HCT116 (cell line): ENCODE measurements around the gene PADI4. TPM values are rescaled to one million over a fixed set of nuclear protein-coding genes. Genes with fewer than 3 reads are reported as not detected.

Source experiments
- ATAC-seq: fragments of 200-7000 bp; cut with Tn5 transposase; 2 replicates; pipeline ENCODE4 v1.9.1; 2020; ENCODE audit warnings: mild to moderate bottlenecking, moderate library complexity
- BruUV-seq: library from RNA; stranded (reverse); fragments of 400-500 nt; replicated peaks from 2 replicates; lab custom pipeline; 2021; lab: Mats Ljungman, UMichigan
- CTCF ChIA-PET: fragments of 300-600 bp; sonication (Branson Sonifier 250); formaldehyde crosslinking; loops from one replicate; lab custom pipeline; 2021; ENCODE audit warnings: antibody characterized with exemption; lab: Charles Lee
- POLR2A ChIA-PET: fragments of 300-600, 350-600 bp; sonication (Branson Sonifier 250); formaldehyde crosslinking; loops from one replicate; lab custom pipeline; 2021; ENCODE audit warnings: antibody characterized with exemption; lab: Charles Lee
- RAD21 ChIA-PET, 2 experiments: fragments of 300-600 bp; sonication (Branson Sonifier 250); formaldehyde crosslinking; loops; one replicate each; lab custom pipeline; 2023; ENCODE audit warnings: low total read pairs in 2 of 2; ENCODE audit not compliant: uncharacterized antibody in 2 of 2, unreplicated experiment in 2 of 2, low non-redundant PET in 1 of 2; lab: Charles Lee
- DNase-seq: peaks from one replicate; pipeline ENCODE4 v3.0.0-alpha.2; 2010; ENCODE audit warnings: low read depth, low spot score
- H2AFZ ChIP-seq: fragments of 200-600 bp; shearing (Covaris generic), sonication (generic); 2 replicates; pipeline ENCODE4 v1.6.1; 2017; ENCODE audit warnings: low read depth, mixed run types, mixed read lengths, antibody characterized with exemption, low read length; ENCODE audit not compliant: poor library complexity, severe bottlenecking
- H3K27ac ChIP-seq: 2 replicates; pipeline ENCODE4 v1.5.1; 2012; ENCODE audit warnings: low read depth, low read length
- H3K27me3 ChIP-seq: fragments of 200-600 bp; sonication (generic); 2 replicates; pipeline ENCODE4 v1.6.1; 2016; ENCODE audit warnings: mixed run types, low read length, mixed read lengths; ENCODE audit not compliant: insufficient read depth
- H3K36me3 ChIP-seq, 2 experiments: fragments of 200-500 bp in 1 of 2; fragments of 200-600 bp in 1 of 2; sonication (Bioruptor generic) in 1 of 2; sonication (generic) in 1 of 2; 2 replicates each; pipeline versions ENCODE4 v1.5.1 to v1.6.1; 2014 to 2016; ENCODE audit warnings: low read length in 2 of 2, inconsistent platforms in 1 of 2, mixed read lengths in 1 of 2, mixed run types in 1 of 2; ENCODE audit not compliant: insufficient read depth in 2 of 2, control insufficient read depth in 1 of 2
- H3K4me1 ChIP-seq, 2 experiments: fragments of 200-600 bp in 1 of 2; sonication (generic) in 1 of 2; 2 replicates each; pipeline versions ENCODE4 v1.5.1 to v1.6.1; 2012 to 2017; ENCODE audit warnings: low read length in 2 of 2, inconsistent platforms in 1 of 2, mild to moderate bottlenecking in 1 of 2, mixed read lengths in 1 of 2, mixed run types in 1 of 2, moderate library complexity in 1 of 2; ENCODE audit not compliant: insufficient read depth in 2 of 2, control insufficient read depth in 1 of 2
- H3K4me2 ChIP-seq: fragments of 200-600 bp; sonication (generic); 2 replicates; pipeline ENCODE4 v1.6.1; 2017; ENCODE audit warnings: mixed run types, low read length, mixed read lengths
- H3K4me3 ChIP-seq, 2 experiments: fragments of 200-600 bp in 1 of 2; sonication (generic) in 1 of 2; replicated peaks in 1 of 2; 2 replicates each; pipeline ENCODE4 v1.5.1; 2011 to 2016; ENCODE audit warnings: low read length in 2 of 2, control low read depth in 1 of 2, low read depth in 1 of 2, mild to moderate bottlenecking in 1 of 2, mixed read lengths in 1 of 2, mixed run types in 1 of 2
- H3K79me2 ChIP-seq: fragments of 200-600 bp; sonication (generic); 2 replicates; pipeline ENCODE4 v1.6.1; 2017; ENCODE audit warnings: mild to moderate bottlenecking, mixed run types, low read length, moderate library complexity, mixed read lengths; ENCODE audit not compliant: insufficient read depth
- H3K9ac ChIP-seq: fragments of 200-600 bp; sonication (generic); 2 replicates; pipeline ENCODE4 v1.6.1; 2016; ENCODE audit warnings: low read length, mixed read lengths
- H3K9me2 ChIP-seq: fragments of 200-600 bp; sonication (generic), shearing (Covaris generic); 2 replicates; pipeline ENCODE4 v1.6.1; 2017; ENCODE audit warnings: mixed run types, mild to moderate bottlenecking, moderate library complexity; ENCODE audit not compliant: insufficient read depth
- H3K9me3 ChIP-seq, 2 experiments: fragments of 200-500 bp in 1 of 2; fragments of 200-600 bp in 1 of 2; sonication (Bioruptor generic) in 1 of 2; sonication (generic) in 1 of 2; 2 replicates each; pipeline ENCODE4 v1.6.1; 2014 to 2017; ENCODE audit warnings: low read length in 2 of 2, mixed read lengths in 2 of 2, inconsistent platforms in 1 of 2, low read depth in 1 of 2, mild to moderate bottlenecking in 1 of 2, mixed run types in 1 of 2, moderate library complexity in 1 of 2; ENCODE audit not compliant: control insufficient read depth in 1 of 2, insufficient read depth in 1 of 2
- H4K20me1 ChIP-seq: fragments of 200-600 bp; sonication (generic), shearing (Covaris generic); 2 replicates; pipeline ENCODE4 v1.6.1; 2017; ENCODE audit warnings: mixed run types, mild to moderate bottlenecking, moderate library complexity; ENCODE audit not compliant: insufficient read depth
- CBX3 ChIP-seq: IDR thresholded peaks from 2 replicates; pipeline ENCODE4 v1.6.1; 2012; ENCODE audit warnings: low read depth
- CEBPB ChIP-seq: IDR thresholded peaks from 2 replicates; pipeline ENCODE4 v1.6.1; 2012; ENCODE audit warnings: low read depth
- EGR1 ChIP-seq: IDR thresholded peaks from 2 replicates; pipeline ENCODE4 v1.6.1; 2012; ENCODE audit warnings: low read depth
- EZH2phosphoT487 ChIP-seq: fragments of 200-600 bp; IDR thresholded peaks from 2 replicates; pipeline ENCODE4 v1.6.1; 2018; ENCODE audit warnings: antibody characterized with exemption, borderline replicate concordance
- POLR2A ChIP-seq: IDR thresholded peaks from 2 replicates; pipeline ENCODE4 v1.7.0; 2011; ENCODE audit warnings: borderline replicate concordance; ENCODE audit not compliant: insufficient read depth, insufficient read length; ENCODE audit errors: extremely low read depth
- POLR2AphosphoS5 ChIP-seq: IDR thresholded peaks from 2 replicates; pipeline ENCODE4 v1.6.1; 2011; ENCODE audit warnings: mild to moderate bottlenecking, low read depth, low read length, moderate library complexity
- RAD21 ChIP-seq: IDR thresholded peaks from 2 replicates; pipeline ENCODE4 v1.6.1; 2012; ENCODE audit warnings: low read depth, mild to moderate bottlenecking
- REST ChIP-seq: IDR thresholded peaks from 2 replicates; pipeline ENCODE4 v1.6.1; 2012; ENCODE audit warnings: low read depth
- SIN3A ChIP-seq: IDR thresholded peaks from 2 replicates; pipeline ENCODE4 v1.6.1; 2012; ENCODE audit warnings: low read depth
- SRF ChIP-seq: IDR thresholded peaks from 2 replicates; pipeline ENCODE4 v1.6.1; 2012; ENCODE audit warnings: low read depth
- TCF7L2 ChIP-seq: IDR thresholded peaks from 2 replicates; pipeline ENCODE4 v1.7.0; 2011; ENCODE audit warnings: borderline replicate concordance, inconsistent platforms; ENCODE audit not compliant: insufficient read depth, insufficient read length; ENCODE audit errors: extremely low read depth
- YY1 ChIP-seq: IDR thresholded peaks from 2 replicates; pipeline ENCODE4 v1.6.1; 2011; ENCODE audit warnings: low read length, low read depth, moderate library complexity, mild to moderate bottlenecking; ENCODE audit not compliant: insufficient replicate concordance; ENCODE audit errors: extremely low read depth
- ZFX ChIP-seq: fragments of 450-650 bp; IDR thresholded peaks from 2 replicates; pipeline ENCODE4 v1.6.1; 2017
- intact Hi-C: fragments of 100-400 bp; cut with micrococcal nuclease; formaldehyde crosslinking; loops from 2 replicates; pipeline ENCODE4 v1.10.0; 2022
- total RNA-seq: library from RNA; stranded (reverse); gene quantifications from one replicate; pipeline ENCODE4 v1.2.1, GENCODE V29; 2021; ENCODE audit not compliant: unreplicated experiment
- TF ChIP-seq, protein P1 (sequence below): IDR thresholded peaks from 2 replicates; pipeline ENCODE4 v1.6.1; 2012
- TF ChIP-seq, protein P2 (sequence below): IDR thresholded peaks from 2 replicates; pipeline ENCODE4 v1.6.1; 2011; ENCODE audit warnings: mild to moderate bottlenecking, low read length, moderate library complexity; ENCODE audit not compliant: insufficient replicate concordance; ENCODE audit errors: extremely low read depth
- TF ChIP-seq, protein P3 (sequence below), 3 experiments: fragments of 200-600 bp in 1 of 3; sonication (generic) in 1 of 3; IDR thresholded peaks in 2 of 3; conservative IDR thresholded peaks in 1 of 3; 2 replicates each; pipeline ENCODE4 v1.5.1; 2012 to 2017; ENCODE audit warnings: low read depth in 2 of 3, low read length in 2 of 3, antibody characterized with exemption in 1 of 3, borderline replicate concordance in 1 of 3, control low read depth in 1 of 3, mild to moderate bottlenecking in 1 of 3, mixed read lengths in 1 of 3, mixed run types in 1 of 3, moderate library complexity in 1 of 3; ENCODE audit not compliant: insufficient read depth in 1 of 3
- TF ChIP-seq, protein P4 (sequence below): IDR thresholded peaks from 2 replicates; pipeline ENCODE4 v1.6.1; 2012

The PADI4 gene
- total RNA-seq, 1 experiment from 2014 or later, result 0.44 TPM

DNA sequence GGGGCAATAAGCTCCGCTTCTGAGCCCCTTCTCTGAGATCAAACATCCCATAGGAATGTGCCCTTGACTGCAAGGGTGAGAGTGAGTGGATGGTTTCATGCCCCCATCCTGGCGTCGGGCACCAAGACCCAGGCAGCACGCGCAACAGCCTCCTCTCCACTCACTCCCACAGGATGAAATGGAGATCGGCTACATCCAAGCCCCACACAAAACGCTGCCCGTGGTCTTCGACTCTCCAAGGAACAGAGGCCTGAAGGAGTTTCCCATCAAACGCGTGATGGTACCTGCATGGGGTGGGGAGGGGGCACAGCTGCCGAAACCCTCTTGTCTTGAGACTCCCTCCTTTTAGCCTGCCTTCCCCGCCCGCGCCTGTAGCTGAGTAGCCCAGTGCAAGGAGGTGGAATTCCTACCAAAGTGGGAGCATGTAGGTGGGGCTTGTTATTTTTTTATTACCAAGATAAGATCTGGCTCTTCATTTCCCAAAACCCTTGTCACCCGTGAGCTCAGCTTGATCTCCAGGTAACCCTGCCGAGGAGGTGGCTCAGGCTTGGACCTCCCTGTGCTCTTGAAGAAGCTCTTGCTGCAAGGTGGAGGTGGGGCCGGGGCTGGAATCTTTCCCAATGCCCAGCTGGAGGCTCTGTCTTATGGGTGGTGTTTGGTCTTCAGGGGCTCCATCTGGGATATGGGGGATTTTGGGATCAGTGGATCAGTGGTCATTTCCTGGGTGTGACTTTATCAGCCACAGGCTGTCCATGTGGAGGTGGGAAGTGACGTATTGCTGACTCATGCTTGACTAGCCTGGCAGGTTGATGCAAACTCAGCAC is 40.0 kb downstream of the PADI4 start:
- Histone ChIP-seq H3K4me2 (peak overlapping the region; percentile 76), H2AFZ (peak overlapping the region; percentile 63)
- TF ChIP-seq, protein P1, sequence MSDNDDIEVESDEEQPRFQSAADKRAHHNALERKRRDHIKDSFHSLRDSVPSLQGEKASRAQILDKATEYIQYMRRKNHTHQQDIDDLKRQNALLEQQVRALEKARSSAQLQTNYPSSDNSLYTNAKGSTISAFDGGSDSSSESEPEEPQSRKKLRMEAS, result peak; percentile 88; the same call in 1 of the 2 replicates
- no peak for TF ChIP-seq EZH2phosphoT487
- TF ChIP-seq, protein P2, sequence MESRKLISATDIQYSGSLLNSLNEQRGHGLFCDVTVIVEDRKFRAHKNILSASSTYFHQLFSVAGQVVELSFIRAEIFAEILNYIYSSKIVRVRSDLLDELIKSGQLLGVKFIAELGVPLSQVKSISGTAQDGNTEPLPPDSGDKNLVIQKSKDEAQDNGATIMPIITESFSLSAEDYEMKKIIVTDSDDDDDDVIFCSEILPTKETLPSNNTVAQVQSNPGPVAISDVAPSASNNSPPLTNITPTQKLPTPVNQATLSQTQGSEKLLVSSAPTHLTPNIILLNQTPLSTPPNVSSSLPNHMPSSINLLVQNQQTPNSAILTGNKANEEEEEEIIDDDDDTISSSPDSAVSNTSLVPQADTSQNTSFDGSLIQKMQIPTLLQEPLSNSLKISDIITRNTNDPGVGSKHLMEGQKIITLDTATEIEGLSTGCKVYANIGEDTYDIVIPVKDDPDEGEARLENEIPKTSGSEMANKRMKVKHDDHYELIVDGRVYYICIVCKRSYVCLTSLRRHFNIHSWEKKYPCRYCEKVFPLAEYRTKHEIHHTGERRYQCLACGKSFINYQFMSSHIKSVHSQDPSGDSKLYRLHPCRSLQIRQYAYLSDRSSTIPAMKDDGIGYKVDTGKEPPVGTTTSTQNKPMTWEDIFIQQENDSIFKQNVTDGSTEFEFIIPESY, result no peak
- TF ChIP-seq, protein P3, sequence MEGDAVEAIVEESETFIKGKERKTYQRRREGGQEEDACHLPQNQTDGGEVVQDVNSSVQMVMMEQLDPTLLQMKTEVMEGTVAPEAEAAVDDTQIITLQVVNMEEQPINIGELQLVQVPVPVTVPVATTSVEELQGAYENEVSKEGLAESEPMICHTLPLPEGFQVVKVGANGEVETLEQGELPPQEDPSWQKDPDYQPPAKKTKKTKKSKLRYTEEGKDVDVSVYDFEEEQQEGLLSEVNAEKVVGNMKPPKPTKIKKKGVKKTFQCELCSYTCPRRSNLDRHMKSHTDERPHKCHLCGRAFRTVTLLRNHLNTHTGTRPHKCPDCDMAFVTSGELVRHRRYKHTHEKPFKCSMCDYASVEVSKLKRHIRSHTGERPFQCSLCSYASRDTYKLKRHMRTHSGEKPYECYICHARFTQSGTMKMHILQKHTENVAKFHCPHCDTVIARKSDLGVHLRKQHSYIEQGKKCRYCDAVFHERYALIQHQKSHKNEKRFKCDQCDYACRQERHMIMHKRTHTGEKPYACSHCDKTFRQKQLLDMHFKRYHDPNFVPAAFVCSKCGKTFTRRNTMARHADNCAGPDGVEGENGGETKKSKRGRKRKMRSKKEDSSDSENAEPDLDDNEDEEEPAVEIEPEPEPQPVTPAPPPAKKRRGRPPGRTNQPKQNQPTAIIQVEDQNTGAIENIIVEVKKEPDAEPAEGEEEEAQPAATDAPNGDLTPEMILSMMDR (IDR thresholded peaks at IDR 0.05 in 2 of 3, conservative IDR thresholded peaks at IDR 0.05 in 1 of 3; ENCODE audit: borderline replicate concordance in 1 of 3, insufficient read depth in 1 of 3, low read depth in 2 of 3, low read length in 2 of 3), result no peak
- no peak for TF ChIP-seq CBX3
- no peak for TF ChIP-seq TCF7L2
- TF ChIP-seq POLR2A, result no peak
- TF ChIP-seq SRF, result no peak
- TF ChIP-seq YY1, result no peak
- TF ChIP-seq ZFX, result no peak
- TF ChIP-seq EGR1, result no peak
- no peak for TF ChIP-seq RAD21
- no peak for TF ChIP-seq CEBPB
- TF ChIP-seq, protein P4, sequence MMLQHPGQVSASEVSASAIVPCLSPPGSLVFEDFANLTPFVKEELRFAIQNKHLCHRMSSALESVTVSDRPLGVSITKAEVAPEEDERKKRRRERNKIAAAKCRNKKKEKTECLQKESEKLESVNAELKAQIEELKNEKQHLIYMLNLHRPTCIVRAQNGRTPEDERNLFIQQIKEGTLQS, result no peak
- TF ChIP-seq POLR2AphosphoS5, result peak; percentile 69
- no peak for TF ChIP-seq SIN3A
- no peak for TF ChIP-seq REST

More for the DNA sequence above, 40.0 kb downstream of the PADI4 start:
- H4K20me1 ChIP-seq, result no peaks in the 10 kb centered on the region
- POLR2A ChIA-PET, result interaction anchor here (0.6 to 0.8 kb wide), 2 partner anchors 114 to 366 kb away, joined by 3 to 4 read pairs; no protein-coding TSS in a partner anchor
- BruUV-seq, result TSS peak; percentile 99
- no peaks in the 10 kb centered on the region for H3K9me2 ChIP-seq
- CTCF ChIA-PET, result interaction anchor here (0.6 kb wide), 1 partner anchor 137 kb away, joined by 3 read pairs; no protein-coding TSS in a partner anchor
- no peaks in the 10 kb centered on the region for H3K36me3 ChIP-seq
- ATAC-seq (peak; percentile 87), DNase-seq (peak; percentile 61)
- H3K79me2 ChIP-seq, result no peaks in the 10 kb centered on the region
- peaks cover 11 to 21% of the 10 kb centered on the region in 2 experiments for H3K4me1 ChIP-seq
- H3K4me3 ChIP-seq, result peak overlapping the region; percentile 39 to 59
- H3K27ac ChIP-seq, result peak overlapping the region; percentile 47
- peak overlapping the region; percentile 50 for H3K9ac ChIP-seq
- intact Hi-C loops, result no loop called here
- no peaks in the 10 kb centered on the region for H3K27me3 ChIP-seq
- RAD21 ChIA-PET, result interaction anchor here in 1 of 2 experiments (0.6 kb wide), 1 partner anchor 12 kb away, joined by 3 read pairs; no protein-coding TSS in a partner anchor
- H3K9me3 ChIP-seq, result no peaks in the 10 kb centered on the region
